Left colon (tissue), 2 donors: ENCODE measurements around the gene C22orf15. TPM values are rescaled to one million over a fixed set of nuclear protein-coding genes. Genes with fewer than 3 reads are reported as not detected.
A peak's percentile ranks its signal among the peaks of the same experiment; 100 is the strongest.

Source experiments
- ATAC-seq: fragments of 200-7000 bp; cut with Tn5 transposase; one replicate; pipeline ENCODE4 v1.9.1; 2020; ENCODE audit warnings: mild to moderate bottlenecking, moderate library complexity
- DNase-seq, 2 donors: peaks; one replicate each; pipeline ENCODE4 v3.0.0-alpha.2; 2020
- intact Hi-C, 2 donors: fragments of 100-400 bp; cut with DNase I in 1 of 2; cut with micrococcal nuclease in 1 of 2; formaldehyde crosslinking; loops; one replicate each; pipeline versions ENCODE4 v1.11.2 to v1.14.0; 2022; cut with DNase I, micrococcal nuclease
- total RNA-seq, 2 donors: library from RNA; stranded (reverse); fragmentation: NEBNext Ultra II Directional; extraction: Animal tissue kit (Norgen Biotek cat#: 25700); gene quantifications; one replicate each; pipeline ENCODE4 v1.2.1, GENCODE V29; 2021
- donor health status: DM: no; HTN: no; CAD: no.
- donor health status: DM: yes; HTN: yes; CAD: no.

Gene C22orf15
- total RNA-seq, 2 donors from 2014 or later = not detected

- ATAC-seq = peak; percentile 77
- intact Hi-C loops = loop anchor here (5.0 to 10.0 kb wide), 2 partner anchors 77 to 84 kb away; no protein-coding TSS in a partner anchor
Measured at GRCh38 chr22:23767673-23768548, 5.1 kb downstream of the C22orf15 start, which contains the start of gene CHCHD10. Gene CHCHD10, minus strand, starts transcription at chr22:23767972. Its CDS starts 98 bp downstream, at chr22:23767874.

GRCh38 chr22:23769321-23769965 lies 6.7 kb downstream of the C22orf15 start:
- intact Hi-C loops = loop anchor here (5.0 to 10.0 kb wide), 2 partner anchors 75 to 83 kb away; no protein-coding TSS in a partner anchor
- ATAC-seq = no peak
- no peak for DNase-seq

More at GRCh38 chr22:23767673-23768548, 5.1 kb downstream of the C22orf15 start, which contains the start of gene CHCHD10:
- DNase-seq = peak; percentile 87 to 94

DNA sequence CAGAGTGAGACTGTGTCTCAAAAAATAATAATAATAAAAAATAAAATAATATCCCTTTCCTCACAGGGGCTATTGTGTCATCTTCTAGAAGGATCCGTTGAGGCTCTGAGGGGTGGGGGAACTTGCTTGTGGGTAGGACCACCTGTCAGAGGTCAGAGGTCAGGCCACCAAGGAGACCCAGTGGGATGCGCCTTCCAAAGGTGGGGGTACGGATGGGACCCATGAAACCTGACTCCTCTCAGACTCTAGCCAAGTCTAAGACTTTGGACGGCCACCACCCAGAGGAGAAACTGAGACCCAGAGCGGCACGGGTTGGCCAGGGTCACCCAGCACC lies 9.5 kb downstream of the C22orf15 start:
- no peak for DNase-seq
- ATAC-seq = no peak
- intact Hi-C loops = no loop called here

DNA sequence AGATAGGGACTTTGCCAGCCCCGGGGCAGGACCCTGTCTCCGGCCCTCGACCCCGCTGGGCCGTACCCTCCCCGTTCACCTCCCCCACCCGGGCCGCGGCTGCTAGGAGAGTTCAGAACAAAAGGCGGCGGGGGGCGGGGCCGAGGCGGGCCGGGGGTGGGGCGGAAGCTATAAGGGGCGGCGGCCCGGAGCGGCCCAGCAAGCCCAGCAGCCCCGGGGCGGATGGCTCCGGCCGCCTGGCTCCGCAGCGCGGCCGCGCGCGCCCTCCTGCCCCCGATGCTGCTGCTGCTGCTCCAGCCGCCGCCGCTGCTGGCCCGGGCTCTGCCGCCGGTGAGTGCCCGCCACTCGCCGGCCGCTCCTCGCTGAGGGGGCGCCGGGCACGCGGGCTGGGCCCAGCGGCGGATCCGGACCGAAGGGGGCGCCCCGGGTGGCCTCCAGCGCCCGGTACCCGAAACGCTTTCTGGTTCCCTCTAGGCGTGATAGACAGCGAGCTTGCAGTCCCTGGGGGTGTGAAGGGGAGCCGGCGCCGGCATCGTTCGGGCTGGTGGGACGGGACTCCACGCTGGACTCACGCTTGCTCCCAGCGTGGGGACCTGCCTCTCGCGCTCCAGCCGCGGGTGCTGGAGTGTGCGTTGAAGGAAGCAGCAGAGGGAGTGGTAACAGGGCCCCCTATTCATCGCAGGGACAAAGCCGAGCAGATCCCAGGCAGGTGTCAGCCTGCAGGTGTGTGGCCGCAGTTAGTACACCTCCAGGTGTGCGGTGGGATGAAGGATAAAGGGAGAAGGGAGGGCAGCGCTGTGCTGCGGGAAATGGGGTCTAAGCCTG lies 10.1 kb downstream of the C22orf15 start, which contains the start of gene MMP11:
MMP11 (plus strand) TSS at position 201 of the 825 bp plus-strand sequence; CDS start at position 223, 22 bp downstream.
- intact Hi-C loops = no loop called here
- ATAC-seq (peak; percentile 54), DNase-seq (peak; percentile 66 to 82)

GRCh38 chr22:23773483-23774113 lies 10.8 kb downstream of the C22orf15 start:
- intact Hi-C loops = no loop called here
- DNase-seq (no peak), ATAC-seq (no peak)

GRCh38 chr22:23774114-23774921 lies 11.5 kb downstream of the C22orf15 start:
- intact Hi-C loops = no loop called here

DNA sequence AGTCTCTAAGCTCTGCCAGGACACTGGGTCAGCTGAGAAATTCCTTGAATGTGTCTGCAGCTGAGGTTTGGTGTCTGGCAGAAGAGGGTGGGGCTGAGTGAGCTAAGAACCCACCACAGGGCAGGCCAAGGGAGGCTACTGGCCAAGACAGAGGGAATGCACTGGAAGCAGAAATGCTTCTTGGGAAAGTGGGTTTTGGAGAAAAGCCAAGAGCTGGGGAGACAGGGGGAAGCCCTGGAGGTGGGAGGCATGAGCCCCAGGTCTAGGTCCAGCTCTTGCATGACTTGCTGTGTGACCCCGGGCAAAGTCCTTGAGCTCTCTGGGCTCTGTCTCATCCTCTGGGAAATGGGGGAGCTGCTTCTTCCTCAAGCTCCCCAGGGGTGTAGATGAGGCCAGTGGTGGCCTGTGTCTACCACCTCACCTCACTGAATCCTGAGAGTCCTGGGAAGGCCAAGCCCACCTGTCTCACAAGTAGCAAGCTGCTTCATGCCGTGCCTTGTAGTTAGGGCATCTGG lies 12.2 kb downstream of the C22orf15 start:
- no peak for ATAC-seq
- no peak for DNase-seq
- intact Hi-C loops = no loop called here

More at GRCh38 chr22:23774114-23774921, 11.5 kb downstream of the C22orf15 start:
- ATAC-seq (no peak), DNase-seq (no peak)

DNA sequence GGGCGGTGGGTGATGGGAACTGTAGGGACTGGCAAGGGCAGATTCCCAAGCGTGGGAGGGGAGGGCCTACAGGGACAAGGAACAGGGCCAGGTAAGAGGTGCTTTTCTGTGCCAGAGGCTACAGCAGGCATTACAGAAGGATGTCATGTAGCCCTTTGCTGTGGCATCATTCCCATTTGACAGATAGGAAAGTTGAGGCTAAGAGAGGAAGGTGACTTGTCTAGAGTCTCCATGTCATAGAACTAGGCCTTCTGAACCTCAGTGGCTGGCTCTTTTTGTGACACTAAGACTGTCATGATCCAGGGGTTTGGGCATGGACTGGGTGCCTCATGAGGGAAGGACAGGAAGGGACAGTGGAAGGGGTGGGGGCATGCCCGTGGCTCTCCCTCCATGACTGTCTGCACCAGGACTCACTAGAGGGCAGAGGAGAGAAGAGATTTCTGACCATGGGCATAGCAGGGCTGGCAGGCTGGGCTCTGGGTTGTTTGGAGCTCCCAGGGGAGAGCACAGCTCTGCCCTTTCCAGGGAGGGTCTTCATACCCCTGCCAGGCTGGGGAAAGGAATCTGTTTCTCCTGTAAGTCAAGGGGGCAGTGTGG lies 13.1 kb downstream of the C22orf15 start:
- ATAC-seq = no peak
- DNase-seq = no peak
- intact Hi-C loops = no loop called here

DNA sequence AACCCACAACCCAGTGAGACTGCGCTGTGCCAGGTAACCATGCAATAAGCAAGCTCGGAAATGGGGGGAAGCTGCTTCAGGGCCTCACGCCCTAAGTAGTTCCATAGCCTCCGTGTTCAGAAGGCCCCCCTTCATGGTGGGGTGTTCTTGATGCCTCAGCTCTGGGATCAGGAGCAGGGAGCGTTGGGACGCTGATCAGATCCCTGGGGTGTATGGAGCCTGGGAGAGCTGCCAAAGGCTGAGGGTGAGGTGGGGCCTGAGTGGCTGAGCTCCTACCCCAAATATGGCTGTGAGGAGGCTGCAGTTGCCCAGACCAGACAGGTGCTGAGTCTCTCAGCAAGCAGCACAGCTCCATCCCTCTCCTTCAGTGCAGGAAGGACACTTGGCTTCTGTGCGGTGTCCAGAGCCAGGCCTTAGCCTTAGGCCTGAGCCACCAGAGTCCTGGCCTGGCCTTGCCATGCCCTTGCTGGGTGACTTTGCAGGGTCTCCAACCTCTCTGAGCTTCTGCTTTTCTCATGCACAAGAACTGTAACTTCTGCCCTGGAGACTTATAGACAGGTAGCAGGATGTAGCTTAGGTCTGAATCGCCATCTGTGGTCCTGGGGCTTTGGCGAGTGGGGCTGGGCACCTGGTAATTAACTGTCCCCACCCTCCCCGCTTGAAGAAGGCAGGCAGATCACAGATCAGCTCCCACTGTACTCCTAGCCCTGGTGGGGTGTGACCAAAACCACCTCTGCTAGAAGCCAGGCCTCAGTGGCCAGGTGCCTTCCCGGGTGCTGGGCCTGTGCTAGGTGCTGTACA lies 15.2 kb downstream of the C22orf15 start:
- intact Hi-C loops = no loop called here
- DNase-seq (peak in 1 of 2 donors; percentile 54), ATAC-seq (no peak)

DNA sequence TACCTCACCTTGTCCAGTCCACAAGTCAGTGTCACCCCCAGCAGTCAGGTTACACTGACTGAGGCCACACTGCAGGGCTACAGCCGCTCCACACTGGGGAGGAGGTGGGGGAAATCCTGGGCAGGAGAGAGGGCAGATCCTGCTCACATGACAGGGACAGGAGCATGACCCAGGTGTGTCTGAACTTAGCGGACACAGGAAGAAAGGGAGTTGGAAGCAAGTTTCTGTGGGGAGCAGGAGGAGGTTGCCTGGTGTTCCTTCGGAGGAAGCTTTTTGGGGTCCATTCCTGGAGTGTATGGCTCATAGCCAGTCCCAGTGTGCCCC lies 15.7 kb downstream of the C22orf15 start:
- intact Hi-C loops = no loop called here
- no peak for DNase-seq
- no peak for ATAC-seq

- intact Hi-C loops = no loop called here
- ATAC-seq (no peak), DNase-seq (no peak)
Measured at GRCh38 chr22:23779083-23779482, 16.3 kb downstream of the C22orf15 start.

DNA sequence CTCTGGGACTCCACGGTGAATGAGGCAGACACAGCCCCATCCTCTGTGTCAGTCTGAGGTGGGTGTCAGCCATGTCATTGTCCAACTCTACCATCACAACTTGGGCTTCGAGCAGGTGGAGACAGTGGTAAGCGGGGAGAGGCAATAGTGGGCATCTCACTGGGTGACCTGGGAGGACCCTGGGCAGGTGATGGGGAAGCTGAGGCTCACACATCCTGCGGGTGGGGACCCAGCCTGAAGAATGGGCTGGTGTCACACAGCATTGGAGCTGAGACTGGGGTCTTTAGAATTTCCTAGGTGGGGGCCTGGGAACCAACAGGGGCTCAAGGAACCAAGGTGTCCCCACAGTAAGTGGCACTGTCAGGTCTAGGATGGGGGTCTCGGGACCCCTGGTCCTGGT lies 16.9 kb downstream of the C22orf15 start:
- DNase-seq (no peak), ATAC-seq (no peak)
- intact Hi-C loops = no loop called here

DNA sequence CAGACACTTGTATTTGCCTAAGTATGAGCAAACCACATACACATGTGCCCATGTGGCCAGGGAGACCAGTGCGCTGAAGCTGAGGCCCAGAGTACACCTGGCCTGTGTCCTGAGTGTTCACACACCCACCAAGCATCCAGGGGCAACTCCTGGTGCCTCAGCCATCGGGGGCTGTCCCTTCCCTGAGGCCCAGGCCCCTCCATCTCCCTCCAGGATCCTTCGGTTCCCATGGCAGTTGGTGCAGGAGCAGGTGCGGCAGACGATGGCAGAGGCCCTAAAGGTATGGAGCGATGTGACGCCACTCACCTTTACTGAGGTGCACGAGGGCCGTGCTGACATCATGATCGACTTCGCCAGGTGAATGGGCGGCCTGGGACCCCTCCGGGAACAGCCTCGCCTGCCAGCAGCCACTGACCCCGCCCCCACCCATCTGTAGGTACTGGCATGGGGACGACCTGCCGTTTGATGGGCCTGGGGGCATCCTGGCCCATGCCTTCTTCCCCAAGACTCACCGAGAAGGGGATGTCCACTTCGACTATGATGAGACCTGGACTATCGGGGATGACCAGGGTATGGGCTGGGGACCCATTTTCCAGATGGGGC lies 17.5 kb downstream of the C22orf15 start:
- intact Hi-C loops = no loop called here
- DNase-seq = no peak
- no peak for ATAC-seq

DNA sequence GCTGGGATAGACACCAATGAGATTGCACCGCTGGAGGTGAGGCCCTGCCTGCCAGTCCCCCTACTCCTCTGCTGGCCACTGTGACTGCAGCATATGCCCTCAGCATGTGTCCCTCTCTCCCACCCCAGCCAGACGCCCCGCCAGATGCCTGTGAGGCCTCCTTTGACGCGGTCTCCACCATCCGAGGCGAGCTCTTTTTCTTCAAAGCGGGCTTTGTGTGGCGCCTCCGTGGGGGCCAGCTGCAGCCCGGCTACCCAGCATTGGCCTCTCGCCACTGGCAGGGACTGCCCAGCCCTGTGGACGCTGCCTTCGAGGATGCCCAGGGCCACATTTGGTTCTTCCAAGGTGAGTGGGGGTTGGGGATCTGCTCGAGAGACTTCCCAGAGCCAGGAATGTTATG lies 18.3 kb downstream of the C22orf15 start:
- no peak for ATAC-seq
- DNase-seq = no peak
- intact Hi-C loops = no loop called here

DNA sequence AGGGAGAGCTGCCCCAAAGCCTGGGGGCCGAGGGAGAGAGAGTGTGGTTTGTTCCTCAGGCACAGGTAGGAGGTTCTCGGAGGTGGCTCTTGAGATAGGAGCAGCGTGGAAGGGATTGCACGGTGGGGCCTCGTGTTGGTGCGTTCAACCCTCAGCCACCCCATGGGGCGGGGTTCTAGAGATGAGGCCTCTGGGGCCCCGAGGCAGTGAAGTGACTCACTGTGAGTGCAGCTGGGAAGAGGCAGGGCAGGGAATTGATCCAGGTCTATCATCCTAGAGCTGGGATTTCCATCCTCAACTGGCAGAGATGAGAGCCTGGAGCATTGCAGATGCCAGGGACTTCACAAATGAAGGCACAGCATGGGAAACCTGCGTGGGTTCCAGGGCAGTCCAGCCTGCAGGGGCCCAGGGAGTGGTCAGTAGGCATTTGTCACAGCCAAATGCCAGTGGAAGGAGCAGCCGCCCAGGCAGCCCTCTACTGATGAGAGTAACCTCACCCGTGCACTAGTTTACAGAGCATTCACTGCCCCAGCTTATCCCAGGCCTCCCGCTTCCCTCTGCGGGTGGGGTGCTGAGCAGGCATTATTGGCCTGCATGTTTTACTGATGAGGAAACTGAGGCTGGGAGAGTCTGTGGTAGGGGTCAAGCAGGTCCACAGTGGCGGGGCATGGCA lies 18.9 kb downstream of the C22orf15 start:
- no peak for ATAC-seq
- no peak for DNase-seq
- intact Hi-C loops = no loop called here

- DNase-seq (no peak), ATAC-seq (no peak)
- intact Hi-C loops = no loop called here
Measured at GRCh38 chr22:23782252-23782651, 19.5 kb downstream of the C22orf15 start.
